ENCODE data around the gene BMP8B.

- no peak for TF ChIP-seq CTCF (IDR thresholded peaks at IDR 0.05; ENCODE audit: control extremely low read depth in 1 of 3, insufficient read depth in 1 of 3, low read depth in 1 of 3, low read length in 3 of 3)
- no peak for TF ChIP-seq BRCA1 (IDR thresholded peaks at IDR 0.05; ENCODE audit: low read depth, low read length)
- no peak for TF ChIP-seq SRF (IDR thresholded peaks at IDR 0.05; ENCODE audit: low read depth, low read length)
- TF ChIP-seq RFX5 (IDR thresholded peaks at IDR 0.05; ENCODE audit: borderline replicate concordance, low read depth, low read length), result no peak
- no peak for TF ChIP-seq SUZ12 (IDR thresholded peaks at IDR 0.05; ENCODE audit: low read length)
- no peak for TF ChIP-seq FOSL1 (IDR thresholded peaks at IDR 0.05; ENCODE audit: insufficient read depth, low read depth, low read length)
- TF ChIP-seq GTF2F1 (IDR thresholded peaks at IDR 0.05; ENCODE audit: borderline replicate concordance, low read depth, low read length), result no peak
- TF ChIP-seq CHD2 (IDR thresholded peaks at IDR 0.05; ENCODE audit: low read length), result no peak
- TF ChIP-seq NRF1 (IDR thresholded peaks at IDR 0.05; ENCODE audit: low read depth, low read length), result no peak
- no peak for TF ChIP-seq CREB1 (IDR thresholded peaks at IDR 0.05)
- no peak for TF ChIP-seq TAF1 (IDR thresholded peaks at IDR 0.05; ENCODE audit: low read depth, low read length)
- no peak for TF ChIP-seq POLR2A (IDR thresholded peaks at IDR 0.05; ENCODE audit: control extremely low read depth in 1 of 2, low read depth in 2 of 2, low read length in 2 of 2)
- TF ChIP-seq ATF2 (IDR thresholded peaks at IDR 0.05; ENCODE audit: low read length), result no peak
- TF ChIP-seq RAD21 (IDR thresholded peaks at IDR 0.05 in 1 of 2, conservative IDR thresholded peaks at IDR 0.05 in 1 of 2; ENCODE audit: low read depth in 2 of 2, low read length in 2 of 2), result no peak
Measured at GRCh38 chr1:39776886-39777285, 11.8 kb downstream of the BMP8B start.
